ENCODE results near the gene WIPI1.

DNA sequence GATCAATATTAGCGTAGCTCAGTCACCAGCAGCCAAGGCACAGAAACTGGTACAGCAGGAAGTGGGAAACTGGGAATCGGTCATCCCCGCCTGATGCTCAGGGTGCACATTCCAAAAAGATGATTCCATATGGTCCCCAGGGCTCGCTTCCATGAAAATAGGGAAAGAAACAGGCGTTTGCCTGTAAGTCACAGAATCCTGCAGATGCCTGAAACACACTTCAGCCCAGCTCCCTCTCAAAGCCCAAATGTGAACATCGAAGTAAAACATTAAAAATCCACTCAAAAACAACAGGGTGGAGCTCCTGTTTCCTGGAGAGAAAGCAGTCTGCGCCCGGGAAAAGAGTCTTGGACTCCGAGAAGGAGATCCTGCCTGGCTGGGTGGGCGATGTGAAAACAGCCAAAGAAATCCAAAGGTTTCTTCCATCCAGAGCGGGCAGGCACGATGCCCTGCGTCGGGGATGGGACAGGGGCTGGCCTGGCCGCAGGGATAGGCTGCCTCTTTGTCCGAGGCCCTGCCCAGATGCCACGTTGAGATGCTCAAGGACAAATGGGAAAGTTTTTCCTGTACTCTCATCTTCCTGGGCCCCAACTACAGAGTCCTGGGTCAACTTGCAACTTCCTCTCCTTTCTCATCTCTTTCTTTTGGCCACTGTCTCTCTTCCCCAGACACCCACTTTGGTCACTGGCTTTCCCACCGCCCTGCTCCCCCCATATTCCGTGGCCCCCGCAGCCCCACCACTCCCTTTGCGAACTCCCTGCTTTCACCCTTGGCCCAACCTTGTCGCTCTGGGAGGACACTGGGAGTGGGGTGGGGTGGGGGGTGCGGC, 743 bp downstream of the WIPI1 start:
- TF ChIP-seq MAFK (IDR thresholded peaks at IDR 0.05; ENCODE audit: partially characterized antibody) (no peak), POLR2A (IDR thresholded peaks at IDR 0.05; ENCODE audit: low read length) (no peak), EP300 (IDR thresholded peaks at IDR 0.05) (no peak), CBX2 (IDR thresholded peaks at IDR 0.05; ENCODE audit: borderline replicate concordance, low read depth) (no peak), KDM1A (IDR thresholded peaks at IDR 0.05; ENCODE audit: low read depth) (no peak)
- TF ChIP-seq, protein P1, sequence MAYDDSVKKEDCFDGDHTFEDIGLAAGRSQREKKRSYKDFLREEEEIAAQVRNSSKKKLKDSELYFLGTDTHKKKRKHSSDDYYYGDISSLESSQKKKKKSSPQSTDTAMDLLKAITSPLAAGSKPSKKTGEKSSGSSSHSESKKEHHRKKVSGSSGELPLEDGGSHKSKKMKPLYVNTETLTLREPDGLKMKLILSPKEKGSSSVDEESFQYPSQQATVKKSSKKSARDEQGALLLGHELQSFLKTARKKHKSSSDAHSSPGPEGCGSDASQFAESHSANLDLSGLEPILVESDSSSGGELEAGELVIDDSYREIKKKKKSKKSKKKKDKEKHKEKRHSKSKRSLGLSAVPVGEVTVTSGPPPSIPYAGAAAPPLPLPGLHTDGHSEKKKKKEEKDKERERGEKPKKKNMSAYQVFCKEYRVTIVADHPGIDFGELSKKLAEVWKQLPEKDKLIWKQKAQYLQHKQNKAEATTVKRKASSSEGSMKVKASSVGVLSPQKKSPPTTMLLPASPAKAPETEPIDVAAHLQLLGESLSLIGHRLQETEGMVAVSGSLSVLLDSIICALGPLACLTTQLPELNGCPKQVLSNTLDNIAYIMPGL (CRISPR knock-in tag; IDR thresholded peaks at IDR 0.05; ENCODE audit: borderline replicate concordance), result no peak
- TF ChIP-seq, protein P2, sequence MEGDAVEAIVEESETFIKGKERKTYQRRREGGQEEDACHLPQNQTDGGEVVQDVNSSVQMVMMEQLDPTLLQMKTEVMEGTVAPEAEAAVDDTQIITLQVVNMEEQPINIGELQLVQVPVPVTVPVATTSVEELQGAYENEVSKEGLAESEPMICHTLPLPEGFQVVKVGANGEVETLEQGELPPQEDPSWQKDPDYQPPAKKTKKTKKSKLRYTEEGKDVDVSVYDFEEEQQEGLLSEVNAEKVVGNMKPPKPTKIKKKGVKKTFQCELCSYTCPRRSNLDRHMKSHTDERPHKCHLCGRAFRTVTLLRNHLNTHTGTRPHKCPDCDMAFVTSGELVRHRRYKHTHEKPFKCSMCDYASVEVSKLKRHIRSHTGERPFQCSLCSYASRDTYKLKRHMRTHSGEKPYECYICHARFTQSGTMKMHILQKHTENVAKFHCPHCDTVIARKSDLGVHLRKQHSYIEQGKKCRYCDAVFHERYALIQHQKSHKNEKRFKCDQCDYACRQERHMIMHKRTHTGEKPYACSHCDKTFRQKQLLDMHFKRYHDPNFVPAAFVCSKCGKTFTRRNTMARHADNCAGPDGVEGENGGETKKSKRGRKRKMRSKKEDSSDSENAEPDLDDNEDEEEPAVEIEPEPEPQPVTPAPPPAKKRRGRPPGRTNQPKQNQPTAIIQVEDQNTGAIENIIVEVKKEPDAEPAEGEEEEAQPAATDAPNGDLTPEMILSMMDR (IDR thresholded peaks at IDR 0.05), result no peak
- TF ChIP-seq, protein P3, sequence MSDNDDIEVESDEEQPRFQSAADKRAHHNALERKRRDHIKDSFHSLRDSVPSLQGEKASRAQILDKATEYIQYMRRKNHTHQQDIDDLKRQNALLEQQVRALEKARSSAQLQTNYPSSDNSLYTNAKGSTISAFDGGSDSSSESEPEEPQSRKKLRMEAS (IDR thresholded peaks at IDR 0.05), result peak; percentile 50
